HCT116 (cell line): Measurements from ENCODE around the gene ALPL. TPM values are rescaled to one million over a fixed set of nuclear protein-coding genes. Genes with fewer than 3 reads are reported as not detected.

Experiments used
- ATAC-seq: fragments of 200-7000 bp; cut with Tn5 transposase; 2 replicates; pipeline ENCODE4 v1.9.1; 2020; ENCODE audit warnings: mild to moderate bottlenecking, moderate library complexity
- BruUV-seq: library from RNA; stranded (reverse); fragments of 400-500 nt; replicated peaks from 2 replicates; lab custom pipeline; 2021; lab: Mats Ljungman, UMichigan
- CTCF ChIA-PET: fragments of 300-600 bp; sonication (Branson Sonifier 250); formaldehyde crosslinking; loops from one replicate; lab custom pipeline; 2021; ENCODE audit warnings: antibody characterized with exemption; lab: Charles Lee
- POLR2A ChIA-PET: fragments of 300-600, 350-600 bp; sonication (Branson Sonifier 250); formaldehyde crosslinking; loops from one replicate; lab custom pipeline; 2021; ENCODE audit warnings: antibody characterized with exemption; lab: Charles Lee
- RAD21 ChIA-PET, 2 experiments: fragments of 300-600 bp; sonication (Branson Sonifier 250); formaldehyde crosslinking; loops; one replicate each; lab custom pipeline; 2023; ENCODE audit warnings: low total read pairs in 2 of 2; ENCODE audit not compliant: uncharacterized antibody in 2 of 2, unreplicated experiment in 2 of 2, low non-redundant PET in 1 of 2; lab: Charles Lee
- DNase-seq: peaks from one replicate; pipeline ENCODE4 v3.0.0-alpha.2; 2010; ENCODE audit warnings: low read depth, low spot score
- H2AFZ ChIP-seq: fragments of 200-600 bp; shearing (Covaris generic), sonication (generic); 2 replicates; pipeline ENCODE4 v1.6.1; 2017; ENCODE audit warnings: low read depth, mixed run types, mixed read lengths, antibody characterized with exemption, low read length; ENCODE audit not compliant: poor library complexity, severe bottlenecking
- H3K27ac ChIP-seq: 2 replicates; pipeline ENCODE4 v1.5.1; 2012; ENCODE audit warnings: low read depth, low read length
- H3K27me3 ChIP-seq: fragments of 200-600 bp; sonication (generic); 2 replicates; pipeline ENCODE4 v1.6.1; 2016; ENCODE audit warnings: mixed run types, low read length, mixed read lengths; ENCODE audit not compliant: insufficient read depth
- H3K36me3 ChIP-seq, 2 experiments: fragments of 200-500 bp in 1 of 2; fragments of 200-600 bp in 1 of 2; sonication (Bioruptor generic) in 1 of 2; sonication (generic) in 1 of 2; 2 replicates each; pipeline versions ENCODE4 v1.5.1 to v1.6.1; 2014 to 2016; ENCODE audit warnings: low read length in 2 of 2, inconsistent platforms in 1 of 2, mixed read lengths in 1 of 2, mixed run types in 1 of 2; ENCODE audit not compliant: insufficient read depth in 2 of 2, control insufficient read depth in 1 of 2
- H3K4me1 ChIP-seq, 2 experiments: fragments of 200-600 bp in 1 of 2; sonication (generic) in 1 of 2; 2 replicates each; pipeline versions ENCODE4 v1.5.1 to v1.6.1; 2012 to 2017; ENCODE audit warnings: low read length in 2 of 2, inconsistent platforms in 1 of 2, mild to moderate bottlenecking in 1 of 2, mixed read lengths in 1 of 2, mixed run types in 1 of 2, moderate library complexity in 1 of 2; ENCODE audit not compliant: insufficient read depth in 2 of 2, control insufficient read depth in 1 of 2
- H3K4me2 ChIP-seq: fragments of 200-600 bp; sonication (generic); 2 replicates; pipeline ENCODE4 v1.6.1; 2017; ENCODE audit warnings: mixed run types, low read length, mixed read lengths
- H3K4me3 ChIP-seq, 2 experiments: fragments of 200-600 bp in 1 of 2; sonication (generic) in 1 of 2; replicated peaks in 1 of 2; 2 replicates each; pipeline ENCODE4 v1.5.1; 2011 to 2016; ENCODE audit warnings: low read length in 2 of 2, control low read depth in 1 of 2, low read depth in 1 of 2, mild to moderate bottlenecking in 1 of 2, mixed read lengths in 1 of 2, mixed run types in 1 of 2
- H3K79me2 ChIP-seq: fragments of 200-600 bp; sonication (generic); 2 replicates; pipeline ENCODE4 v1.6.1; 2017; ENCODE audit warnings: mild to moderate bottlenecking, mixed run types, low read length, moderate library complexity, mixed read lengths; ENCODE audit not compliant: insufficient read depth
- H3K9ac ChIP-seq: fragments of 200-600 bp; sonication (generic); 2 replicates; pipeline ENCODE4 v1.6.1; 2016; ENCODE audit warnings: low read length, mixed read lengths
- H3K9me2 ChIP-seq: fragments of 200-600 bp; sonication (generic), shearing (Covaris generic); 2 replicates; pipeline ENCODE4 v1.6.1; 2017; ENCODE audit warnings: mixed run types, mild to moderate bottlenecking, moderate library complexity; ENCODE audit not compliant: insufficient read depth
- H3K9me3 ChIP-seq, 2 experiments: fragments of 200-500 bp in 1 of 2; fragments of 200-600 bp in 1 of 2; sonication (Bioruptor generic) in 1 of 2; sonication (generic) in 1 of 2; 2 replicates each; pipeline ENCODE4 v1.6.1; 2014 to 2017; ENCODE audit warnings: low read length in 2 of 2, mixed read lengths in 2 of 2, inconsistent platforms in 1 of 2, low read depth in 1 of 2, mild to moderate bottlenecking in 1 of 2, mixed run types in 1 of 2, moderate library complexity in 1 of 2; ENCODE audit not compliant: control insufficient read depth in 1 of 2, insufficient read depth in 1 of 2
- H4K20me1 ChIP-seq: fragments of 200-600 bp; sonication (generic), shearing (Covaris generic); 2 replicates; pipeline ENCODE4 v1.6.1; 2017; ENCODE audit warnings: mixed run types, mild to moderate bottlenecking, moderate library complexity; ENCODE audit not compliant: insufficient read depth
- CTCF ChIP-seq, 3 experiments: fragments of 200-600 bp in 1 of 3; sonication (generic) in 1 of 3; IDR thresholded peaks in 2 of 3; conservative IDR thresholded peaks in 1 of 3; 2 replicates each; pipeline ENCODE4 v1.5.1; 2012 to 2017; ENCODE audit warnings: low read depth in 2 of 3, low read length in 2 of 3, antibody characterized with exemption in 1 of 3, borderline replicate concordance in 1 of 3, control low read depth in 1 of 3, mild to moderate bottlenecking in 1 of 3, mixed read lengths in 1 of 3, mixed run types in 1 of 3, moderate library complexity in 1 of 3; ENCODE audit not compliant: insufficient read depth in 1 of 3
- EGR1 ChIP-seq: IDR thresholded peaks from 2 replicates; pipeline ENCODE4 v1.6.1; 2012; ENCODE audit warnings: low read depth
- ELF1 ChIP-seq: IDR thresholded peaks from 2 replicates; pipeline ENCODE4 v1.6.1; 2012; ENCODE audit warnings: low read depth, borderline replicate concordance
- EZH2 ChIP-seq: fragments of 200-600 bp; sonication (generic); IDR thresholded peaks from 2 replicates; pipeline ENCODE4 v1.6.1; 2017; ENCODE audit warnings: antibody characterized with exemption, mixed run types
- FOSL1 ChIP-seq: IDR thresholded peaks from 2 replicates; pipeline ENCODE4 v1.6.1; 2012; ENCODE audit warnings: low read depth
- MAX ChIP-seq: IDR thresholded peaks from 2 replicates; pipeline ENCODE4 v1.6.1; 2012
- POLR2AphosphoS5 ChIP-seq: IDR thresholded peaks from 2 replicates; pipeline ENCODE4 v1.6.1; 2011; ENCODE audit warnings: mild to moderate bottlenecking, low read depth, low read length, moderate library complexity
- ZFX ChIP-seq: fragments of 450-650 bp; IDR thresholded peaks from 2 replicates; pipeline ENCODE4 v1.6.1; 2017
- intact Hi-C: fragments of 100-400 bp; cut with micrococcal nuclease; formaldehyde crosslinking; loops from 2 replicates; pipeline ENCODE4 v1.10.0; 2022
- total RNA-seq: library from RNA; stranded (reverse); gene quantifications from one replicate; pipeline ENCODE4 v1.2.1, GENCODE V29; 2021; ENCODE audit not compliant: unreplicated experiment
- TF ChIP-seq, protein P1 (sequence below): IDR thresholded peaks from 2 replicates; pipeline ENCODE4 v1.6.1; 2012; ENCODE audit warnings: low read depth

Gene ALPL
- total RNA-seq, 1 experiment from 2014 or later = 0.61 TPM

DNA sequence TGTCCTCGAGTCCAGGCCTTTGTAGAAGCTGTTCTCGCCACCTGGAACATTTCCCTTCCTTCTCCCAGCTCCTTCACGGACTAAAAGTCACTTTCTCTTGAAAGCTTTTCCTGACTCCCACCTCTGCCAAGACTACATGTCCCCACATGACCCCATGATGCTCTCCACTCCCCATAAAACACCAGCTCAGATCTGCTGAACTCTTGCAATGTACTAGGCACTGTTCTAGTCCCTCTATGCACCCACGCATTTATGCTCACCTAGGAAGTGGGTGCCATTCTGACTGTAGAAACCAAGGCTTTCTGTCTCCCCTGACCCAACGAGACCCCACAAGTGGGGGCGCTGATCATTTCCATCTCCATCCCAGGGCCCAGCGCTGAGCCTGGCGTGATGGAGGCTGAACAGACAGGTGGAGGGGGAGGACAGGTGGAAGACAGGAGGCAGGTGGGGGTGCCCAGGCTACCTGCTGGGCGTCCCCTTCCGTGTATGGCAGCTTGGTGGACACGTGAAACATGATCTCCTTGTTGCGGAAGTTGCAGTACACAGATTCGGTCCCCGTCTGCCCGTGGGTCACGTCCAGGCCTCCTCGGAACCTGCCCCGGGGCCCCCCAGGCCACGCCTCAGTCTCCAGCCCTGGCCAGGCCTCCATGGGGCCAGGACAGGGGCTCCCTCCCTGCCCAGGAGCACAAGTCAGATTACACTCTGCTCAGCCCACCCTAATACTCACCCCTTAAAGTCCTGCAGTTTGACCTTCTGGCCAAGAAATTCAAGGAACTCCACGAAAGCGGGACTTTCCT is 102.0 kb downstream of the ALPL start (continued):
- TF ChIP-seq FOSL1 = no peak
- TF ChIP-seq, protein P1, sequence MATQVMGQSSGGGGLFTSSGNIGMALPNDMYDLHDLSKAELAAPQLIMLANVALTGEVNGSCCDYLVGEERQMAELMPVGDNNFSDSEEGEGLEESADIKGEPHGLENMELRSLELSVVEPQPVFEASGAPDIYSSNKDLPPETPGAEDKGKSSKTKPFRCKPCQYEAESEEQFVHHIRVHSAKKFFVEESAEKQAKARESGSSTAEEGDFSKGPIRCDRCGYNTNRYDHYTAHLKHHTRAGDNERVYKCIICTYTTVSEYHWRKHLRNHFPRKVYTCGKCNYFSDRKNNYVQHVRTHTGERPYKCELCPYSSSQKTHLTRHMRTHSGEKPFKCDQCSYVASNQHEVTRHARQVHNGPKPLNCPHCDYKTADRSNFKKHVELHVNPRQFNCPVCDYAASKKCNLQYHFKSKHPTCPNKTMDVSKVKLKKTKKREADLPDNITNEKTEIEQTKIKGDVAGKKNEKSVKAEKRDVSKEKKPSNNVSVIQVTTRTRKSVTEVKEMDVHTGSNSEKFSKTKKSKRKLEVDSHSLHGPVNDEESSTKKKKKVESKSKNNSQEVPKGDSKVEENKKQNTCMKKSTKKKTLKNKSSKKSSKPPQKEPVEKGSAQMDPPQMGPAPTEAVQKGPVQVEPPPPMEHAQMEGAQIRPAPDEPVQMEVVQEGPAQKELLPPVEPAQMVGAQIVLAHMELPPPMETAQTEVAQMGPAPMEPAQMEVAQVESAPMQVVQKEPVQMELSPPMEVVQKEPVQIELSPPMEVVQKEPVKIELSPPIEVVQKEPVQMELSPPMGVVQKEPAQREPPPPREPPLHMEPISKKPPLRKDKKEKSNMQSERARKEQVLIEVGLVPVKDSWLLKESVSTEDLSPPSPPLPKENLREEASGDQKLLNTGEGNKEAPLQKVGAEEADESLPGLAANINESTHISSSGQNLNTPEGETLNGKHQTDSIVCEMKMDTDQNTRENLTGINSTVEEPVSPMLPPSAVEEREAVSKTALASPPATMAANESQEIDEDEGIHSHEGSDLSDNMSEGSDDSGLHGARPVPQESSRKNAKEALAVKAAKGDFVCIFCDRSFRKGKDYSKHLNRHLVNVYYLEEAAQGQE = no peak
- TF ChIP-seq POLR2AphosphoS5 = no peak
- no peak for TF ChIP-seq EZH2
- TF ChIP-seq EGR1 = no peak
- TF ChIP-seq, all 23 proteins: peak for 0

GRCh38 chr1:21612057-21612456 is 102.8 kb downstream of the ALPL start:
- Histone ChIP-seq H3K4me3 (no peak overlapping the region), H3K36me3 (no peaks in the 10 kb centered on the region), H3K4me1 (peaks cover 13 to 24% of the 10 kb centered on the region in 2 experiments), H4K20me1 (no peaks in the 10 kb centered on the region), H3K27ac (no peak overlapping the region), H3K9me3 (no peaks in the 10 kb centered on the region), H2AFZ (no peak overlapping the region), H3K9me2 (no peaks in the 10 kb centered on the region), H3K79me2 (no peaks in the 10 kb centered on the region), H3K9ac (no peak overlapping the region), H3K27me3 (no peaks in the 10 kb centered on the region), H3K4me2 (no peak overlapping the region)
- TF ChIP-seq CTCF (IDR thresholded peaks at IDR 0.05 in 2 of 3, conservative IDR thresholded peaks at IDR 0.05 in 1 of 3; ENCODE audit: borderline replicate concordance in 1 of 3, insufficient read depth in 1 of 3, low read depth in 2 of 3, low read length in 2 of 3) = no peak
- TF ChIP-seq ZFX = no peak
- no peak for TF ChIP-seq POLR2AphosphoS5
- TF ChIP-seq ELF1 = no peak
- no peak for TF ChIP-seq MAX
- ATAC-seq (no peak), DNase-seq (no peak)
- ChIA-PET CTCF (no interaction called here), POLR2A (no interaction called here), RAD21 (no interaction called here)
- intact Hi-C loops = no loop called here
- BruUV-seq = no TSS peak
